Mucosa of rectum (tissue), 2 donors: Measurements from ENCODE around the gene CELA2A.

ENCODE experiments used
- H3K27ac ChIP-seq, 2 donors: one replicate each; pipeline ENCODE4 v1.7.0; 2013; ENCODE audit warnings: inconsistent platforms in 2 of 2, low read depth in 2 of 2, low read length in 2 of 2
- H3K27me3 ChIP-seq, 2 donors: one replicate each; pipeline ENCODE4 v1.7.0; 2013; ENCODE audit warnings: low read length in 2 of 2; ENCODE audit not compliant: control insufficient read depth in 2 of 2, insufficient read depth in 2 of 2
- H3K36me3 ChIP-seq, 2 donors: one replicate each; pipeline ENCODE4 v1.7.0; 2013; ENCODE audit warnings: low read length in 2 of 2; ENCODE audit not compliant: control insufficient read depth in 2 of 2, insufficient read depth in 2 of 2
- H3K4me1 ChIP-seq, 2 donors: one replicate each; pipeline ENCODE4 v1.7.0; 2013; ENCODE audit warnings: low read length in 2 of 2, mild to moderate bottlenecking in 1 of 2; ENCODE audit not compliant: control insufficient read depth in 2 of 2, insufficient read depth in 2 of 2
- H3K4me3 ChIP-seq, 2 donors: one replicate each; pipeline ENCODE4 v1.7.0; 2013; ENCODE audit warnings: low read length in 2 of 2
- H3K9ac ChIP-seq, 2 donors: one replicate each; pipeline ENCODE4 v1.7.0; 2013; ENCODE audit warnings: low read length in 2 of 2, low read depth in 1 of 2, mild to moderate bottlenecking in 1 of 2
- H3K9me3 ChIP-seq, 2 donors: one replicate each; pipeline ENCODE4 v1.7.0; 2013; ENCODE audit warnings: low read length in 2 of 2; ENCODE audit not compliant: control insufficient read depth in 2 of 2
- donor health status: healthy.
- donor health status: Normal muscosa, but diverticular disease.

The CELA2A gene

DNA sequence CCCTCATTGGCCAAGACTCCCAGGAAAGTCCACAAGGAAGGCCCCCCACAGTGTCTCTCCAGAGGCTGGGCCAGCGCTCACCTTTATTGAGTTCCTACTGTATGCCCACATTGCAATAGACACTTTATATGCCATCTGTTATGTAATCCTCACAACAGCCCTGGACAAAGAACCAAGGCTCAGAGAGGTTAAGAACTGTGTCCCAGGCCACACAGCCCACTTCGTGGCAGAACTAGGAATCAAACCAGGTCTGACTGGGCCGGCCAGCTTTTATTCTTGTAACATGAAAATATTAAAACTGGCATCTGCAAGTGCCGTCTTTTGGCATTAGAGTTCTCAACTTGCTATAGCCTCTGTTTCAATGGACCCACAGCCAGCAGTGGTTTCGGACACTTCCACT is 13.8 kb upstream of the CELA2A start:
- H3K4me3 ChIP-seq = no peak overlapping the region

DNA sequence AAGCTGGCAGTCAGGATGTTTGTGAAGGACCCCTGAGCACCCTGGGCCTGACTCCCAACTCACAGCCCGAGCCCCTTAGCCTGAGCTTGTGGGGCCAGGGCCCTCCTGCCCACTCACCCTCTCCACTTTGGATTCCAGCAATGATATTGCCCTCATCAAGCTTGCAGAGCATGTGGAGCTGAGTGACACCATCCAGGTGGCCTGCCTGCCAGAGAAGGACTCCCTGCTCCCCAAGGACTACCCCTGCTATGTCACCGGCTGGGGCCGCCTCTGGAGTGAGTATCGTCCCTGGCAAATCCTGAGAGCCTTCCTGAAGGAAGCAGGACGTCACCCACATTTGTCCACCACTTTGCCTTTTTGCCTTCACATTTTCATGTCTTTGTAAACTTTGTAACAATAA is 13.3 kb upstream of the CELA2A start:
- Histone ChIP-seq H3K9ac (no peak overlapping the region), H3K4me3 (no peak overlapping the region), H3K9me3 (no peaks in the 10 kb centered on the region), H3K36me3 (no peaks in the 10 kb centered on the region), H3K27me3 (peaks cover 0 to 6% of the 10 kb centered on the region in 2 donors), H3K27ac (no peak overlapping the region), H3K4me1 (no peaks in the 10 kb centered on the region)

More for the DNA sequence above, 13.8 kb upstream of the CELA2A start:
- Histone ChIP-seq H3K4me1 (no peaks in the 10 kb centered on the region), H3K9me3 (no peaks in the 10 kb centered on the region), H3K27me3 (peaks cover 0 to 6% of the 10 kb centered on the region in 2 donors), H3K36me3 (no peaks in the 10 kb centered on the region), H3K27ac (no peak overlapping the region), H3K9ac (no peak overlapping the region)

DNA sequence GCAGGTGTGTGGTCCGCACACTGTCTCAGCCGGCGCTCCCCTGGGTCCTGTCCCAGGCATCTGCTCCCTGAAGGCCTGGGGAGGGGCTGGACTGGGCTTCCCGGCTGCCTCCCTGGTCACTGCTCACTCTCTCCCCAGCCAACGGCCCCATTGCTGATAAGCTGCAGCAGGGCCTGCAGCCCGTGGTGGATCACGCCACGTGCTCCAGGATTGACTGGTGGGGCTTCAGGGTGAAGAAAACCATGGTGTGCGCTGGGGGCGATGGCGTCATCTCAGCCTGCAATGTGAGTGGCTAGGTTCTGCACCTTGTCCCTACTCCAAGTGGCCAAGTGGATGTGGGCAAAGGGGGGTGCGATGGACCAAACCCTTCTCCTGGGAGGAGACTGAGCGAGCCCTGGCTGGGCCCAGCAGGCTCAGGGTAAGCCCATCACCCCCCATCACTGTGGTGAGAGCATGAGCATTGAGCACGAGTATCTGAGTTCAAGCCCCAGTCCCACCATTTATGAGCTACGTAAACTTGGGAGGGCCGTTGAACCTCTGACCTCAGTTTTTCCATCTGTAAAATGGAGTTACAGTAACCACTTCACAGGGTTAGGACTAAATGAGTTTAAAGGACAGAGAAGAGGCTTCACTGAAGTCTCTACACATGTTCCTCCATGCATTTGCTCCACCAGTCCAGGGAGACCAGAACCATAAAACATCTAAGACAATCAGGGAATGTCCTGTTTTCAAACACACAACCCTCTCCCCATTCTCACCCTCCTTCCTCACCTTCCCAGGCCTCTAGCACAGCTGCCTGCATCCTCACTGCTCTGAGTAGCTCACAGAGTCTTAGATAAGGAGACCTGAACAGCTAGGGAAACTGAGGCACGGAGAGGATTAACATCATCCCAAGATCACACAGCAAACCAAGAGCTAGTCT is 11.8 kb upstream of the CELA2A start:
- H3K4me1 ChIP-seq = no peaks in the 10 kb centered on the region
- no peaks in the 10 kb centered on the region for H3K9me3 ChIP-seq
- H3K9ac ChIP-seq = no peak overlapping the region
- no peaks in the 10 kb centered on the region for H3K36me3 ChIP-seq
- H3K27ac ChIP-seq = no peak overlapping the region
- H3K27me3 ChIP-seq = peaks cover 0 to 6% of the 10 kb centered on the region in 2 donors
- no peak overlapping the region for H3K4me3 ChIP-seq

DNA sequence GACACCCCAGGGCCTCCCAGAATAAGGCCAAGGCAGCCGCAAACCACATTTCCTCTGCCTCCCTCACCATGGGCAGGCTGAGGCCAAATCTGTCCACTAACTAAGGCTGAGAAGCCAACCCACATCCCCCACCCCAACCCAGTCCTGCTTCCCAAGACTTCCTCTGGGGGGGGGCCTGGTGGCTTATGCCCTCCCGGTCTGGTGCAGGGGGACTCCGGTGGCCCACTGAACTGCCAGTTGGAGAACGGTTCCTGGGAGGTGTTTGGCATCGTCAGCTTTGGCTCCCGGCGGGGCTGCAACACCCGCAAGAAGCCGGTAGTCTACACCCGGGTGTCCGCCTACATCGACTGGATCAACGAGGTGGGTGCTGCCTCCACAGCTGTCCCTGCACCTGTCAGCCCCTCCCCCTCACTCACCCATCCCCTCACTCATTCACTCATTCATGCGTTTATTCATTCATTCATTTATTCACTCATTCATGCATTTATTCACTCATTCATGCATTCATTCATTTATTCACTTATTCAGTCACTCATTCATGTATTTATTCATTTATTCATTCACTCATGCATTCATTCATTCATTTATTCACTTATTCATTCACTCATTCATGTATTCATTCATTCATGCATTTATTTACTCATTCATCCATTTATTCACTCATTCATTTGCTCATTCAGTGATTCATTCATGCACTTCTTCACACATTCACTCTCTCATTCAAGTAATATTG is 11.0 kb upstream of the CELA2A start:
- H3K4me3 ChIP-seq = no peak overlapping the region
- no peak overlapping the region for H3K27ac ChIP-seq
- no peaks in the 10 kb centered on the region for H3K36me3 ChIP-seq
- no peaks in the 10 kb centered on the region for H3K4me1 ChIP-seq
- H3K27me3 ChIP-seq = peaks cover 0 to 6% of the 10 kb centered on the region in 2 donors
- H3K9ac ChIP-seq = no peak overlapping the region
- H3K9me3 ChIP-seq = no peaks in the 10 kb centered on the region

DNA sequence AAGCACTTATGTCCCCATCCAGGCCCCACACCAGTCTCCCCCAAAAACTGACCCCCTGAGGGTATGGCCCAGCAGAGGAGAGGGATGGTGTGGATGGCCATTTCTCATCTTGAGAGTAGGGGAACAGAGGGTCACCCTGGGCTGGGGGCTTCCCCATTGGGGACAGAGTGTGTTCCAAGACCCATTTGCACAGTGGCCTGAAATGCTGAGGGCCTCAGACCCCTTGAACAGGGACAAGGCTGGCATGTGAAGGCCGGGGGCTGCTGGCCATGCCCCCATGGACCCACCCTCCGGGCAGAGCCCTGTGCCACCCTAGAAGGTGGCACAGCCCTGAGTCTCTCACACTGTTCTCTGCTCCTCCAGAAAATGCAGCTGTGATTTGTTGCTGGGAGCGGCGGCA is 10.3 kb upstream of the CELA2A start:
- peaks cover 0 to 6% of the 10 kb centered on the region in 2 donors for H3K27me3 ChIP-seq
- no peaks in the 10 kb centered on the region for H3K9me3 ChIP-seq
- no peak overlapping the region for H3K4me3 ChIP-seq
- no peak overlapping the region for H3K27ac ChIP-seq
- H3K36me3 ChIP-seq = no peaks in the 10 kb centered on the region
- H3K4me1 ChIP-seq = no peaks in the 10 kb centered on the region
- H3K9ac ChIP-seq = no peak overlapping the region

DNA sequence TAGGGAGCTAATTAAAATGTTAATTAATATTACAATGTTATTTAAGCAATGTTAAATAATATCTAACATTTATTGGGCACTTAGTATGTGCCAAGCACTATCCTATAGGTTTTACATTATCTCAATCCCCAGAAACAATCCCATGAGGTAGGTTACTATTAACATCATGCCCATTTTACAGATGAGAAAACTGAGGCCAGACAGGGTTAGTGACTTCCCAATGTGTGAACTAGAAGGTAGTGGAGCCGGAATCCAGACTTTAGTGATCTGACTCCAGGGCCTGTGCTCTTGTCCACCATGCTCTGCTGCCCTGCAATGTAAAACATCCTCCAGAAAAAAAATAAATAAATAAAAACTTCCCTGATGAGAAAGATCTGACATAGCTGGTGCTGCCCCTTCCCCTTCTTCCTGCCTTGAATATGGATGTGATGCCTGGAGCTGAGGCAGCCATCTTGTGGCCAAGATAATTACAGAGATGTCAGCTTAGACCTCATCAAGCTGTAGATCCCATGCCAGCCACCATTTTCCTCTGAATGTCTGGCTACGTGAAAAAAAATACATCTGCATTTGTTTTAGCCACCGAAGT is 7.6 kb upstream of the CELA2A start:
- Histone ChIP-seq H3K27me3 (peaks cover 0 to 6% of the 10 kb centered on the region in 2 donors), H3K4me3 (no peak overlapping the region), H3K27ac (no peak overlapping the region), H3K4me1 (no peaks in the 10 kb centered on the region), H3K9me3 (no peaks in the 10 kb centered on the region), H3K36me3 (no peaks in the 10 kb centered on the region), H3K9ac (no peak overlapping the region)

DNA sequence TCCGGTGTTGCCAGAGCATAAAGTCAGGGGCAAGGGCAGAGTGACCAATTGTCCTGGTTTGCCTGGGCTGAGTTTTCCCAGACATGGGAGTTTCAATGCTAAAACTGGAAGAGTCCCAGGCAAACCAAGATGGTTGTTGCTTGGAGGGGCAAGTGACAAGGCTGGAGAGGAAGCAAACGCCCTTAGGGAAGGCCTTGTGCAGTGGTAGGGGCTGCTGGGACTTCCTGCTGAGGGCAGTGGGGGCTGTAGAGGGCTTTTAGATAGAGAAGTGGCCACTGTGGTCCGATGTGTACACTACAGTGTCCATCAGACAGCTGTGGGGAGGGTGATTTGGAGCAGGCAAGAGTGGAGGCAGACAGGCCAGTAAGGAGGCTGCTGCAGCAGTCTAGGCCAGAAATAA is 7.0 kb upstream of the CELA2A start:
- Histone ChIP-seq H3K9ac (no peak overlapping the region), H3K27me3 (peaks cover 0 to 6% of the 10 kb centered on the region in 2 donors), H3K4me1 (no peaks in the 10 kb centered on the region), H3K4me3 (no peak overlapping the region), H3K36me3 (no peaks in the 10 kb centered on the region), H3K9me3 (no peaks in the 10 kb centered on the region), H3K27ac (no peak overlapping the region)

DNA sequence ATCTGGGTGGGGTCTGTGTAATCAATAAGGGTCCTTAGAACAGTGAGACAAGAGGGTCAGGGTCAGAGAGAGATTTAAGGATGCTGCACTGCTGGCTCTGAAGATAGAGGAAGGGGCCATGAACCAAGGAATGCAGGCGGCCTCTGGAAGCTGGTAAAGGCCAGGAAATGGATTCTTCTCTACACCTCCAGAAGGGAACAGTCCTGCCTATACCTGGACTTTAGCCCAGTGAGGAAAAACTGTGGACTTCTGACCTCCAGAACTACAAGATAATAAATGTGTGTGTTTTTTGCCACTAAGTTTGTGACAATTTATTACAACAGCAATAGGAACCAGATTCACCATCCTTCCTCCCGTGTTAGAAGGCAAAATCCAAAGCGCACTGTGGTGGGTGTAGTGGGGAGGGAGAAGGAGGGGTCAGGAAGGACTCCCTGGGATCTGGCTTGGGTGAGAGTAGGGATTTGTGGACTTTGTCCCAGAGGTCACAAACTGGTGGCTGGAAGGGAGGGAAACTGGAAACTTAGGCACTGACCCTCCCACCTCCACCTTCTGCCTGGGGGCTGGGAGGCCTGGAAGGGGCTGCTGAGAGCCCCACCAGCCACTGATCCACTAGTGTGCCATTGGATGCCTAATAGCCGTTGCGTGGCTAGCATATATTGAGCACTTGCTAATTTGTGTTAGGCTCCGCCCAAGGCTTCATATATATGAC is 5.4 kb upstream of the CELA2A start:
- H3K9me3 ChIP-seq = no peaks in the 10 kb centered on the region
- no peak overlapping the region for H3K27ac ChIP-seq
- H3K4me3 ChIP-seq = no peak overlapping the region
- peaks cover 0 to 2% of the 10 kb centered on the region in 2 donors for H3K27me3 ChIP-seq
- H3K4me1 ChIP-seq = no peaks in the 10 kb centered on the region
- H3K9ac ChIP-seq = no peak overlapping the region
- H3K36me3 ChIP-seq = no peaks in the 10 kb centered on the region

DNA sequence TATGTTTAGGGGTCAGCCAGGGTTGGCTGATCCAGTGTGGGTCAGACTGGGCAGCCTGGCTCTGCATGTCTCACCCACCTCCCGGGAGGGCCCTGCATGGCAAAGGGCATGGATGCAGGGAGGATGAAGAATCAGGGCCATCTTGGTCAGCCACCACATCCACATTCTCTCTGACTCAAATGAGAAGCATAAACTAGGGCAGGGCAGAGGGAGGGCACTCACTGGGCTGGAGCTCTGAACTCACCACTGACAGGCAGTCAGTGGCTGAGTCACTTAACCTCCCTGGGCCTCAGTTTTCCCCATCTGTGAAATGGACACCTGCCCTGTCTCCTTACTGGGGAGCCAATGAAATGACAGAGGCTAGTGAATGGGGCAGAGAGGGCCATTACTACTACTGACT is 4.3 kb upstream of the CELA2A start:
- H3K27ac ChIP-seq = no peak overlapping the region

More for the DNA sequence above, 4.3 kb upstream of the CELA2A start:
- no peaks in the 10 kb centered on the region for H3K36me3 ChIP-seq
- H3K9ac ChIP-seq = no peak overlapping the region
- H3K27me3 ChIP-seq = no peaks in the 10 kb centered on the region
- H3K9me3 ChIP-seq = no peaks in the 10 kb centered on the region
- H3K4me3 ChIP-seq = no peak overlapping the region
- H3K4me1 ChIP-seq = no peaks in the 10 kb centered on the region
